ENCODE results near the gene P4HA1. TPM values are rescaled to one million over a fixed set of nuclear protein-coding genes. Genes with fewer than 3 reads are reported as not detected.

Gene P4HA1
- total RNA-seq, 1 experiment from 2014 or later = 181 TPM

- Histone ChIP-seq H3K4me2 (ENCODE audit: low read length) (peak overlapping the region; percentile 78), H3K4me1 (ENCODE audit: insufficient read depth, low read length) (peaks cover 20% of the 10 kb centered on the region), H4K20me1 (ENCODE audit: low read length) (peaks cover 25% of the 10 kb centered on the region), H3K9ac (ENCODE audit: low read length) (peak overlapping the region; percentile 71), H3K27ac (ENCODE audit: low read length) (peak overlapping the region; percentile 34), H3K79me2 (ENCODE audit: low read length) (peaks cover 53% of the 10 kb centered on the region), H2AFZ (ENCODE audit: low read length) (peak overlapping the region; percentile 78), H3K9me2 (replicated peaks; ENCODE audit: low read length) (no peaks in the 10 kb centered on the region), H3K36me3 (ENCODE audit: low read depth, low read length) (no peaks in the 10 kb centered on the region), H3K4me3 (ENCODE audit: low read length) (peak overlapping the region; percentile 64), H3K27me3 (ENCODE audit: low read length) (no peaks in the 10 kb centered on the region), H3F3A (ENCODE audit: low read length, unreplicated experiment) (no peaks in the 10 kb centered on the region), H3K9me3 (ENCODE audit: low read length) (no peaks in the 10 kb centered on the region)
- peak; percentile 97 for DNase-seq
- BruUV-seq (replicated peaks) = no TSS peak
- TF ChIP-seq EZH2phosphoT487 (IDR thresholded peaks at IDR 0.05; ENCODE audit: borderline replicate concordance, low read length) (no peak), EZH2 (IDR thresholded peaks at IDR 0.05; ENCODE audit: low read length, unreplicated experiment) (no peak)
- TF ChIP-seq, protein P1, sequence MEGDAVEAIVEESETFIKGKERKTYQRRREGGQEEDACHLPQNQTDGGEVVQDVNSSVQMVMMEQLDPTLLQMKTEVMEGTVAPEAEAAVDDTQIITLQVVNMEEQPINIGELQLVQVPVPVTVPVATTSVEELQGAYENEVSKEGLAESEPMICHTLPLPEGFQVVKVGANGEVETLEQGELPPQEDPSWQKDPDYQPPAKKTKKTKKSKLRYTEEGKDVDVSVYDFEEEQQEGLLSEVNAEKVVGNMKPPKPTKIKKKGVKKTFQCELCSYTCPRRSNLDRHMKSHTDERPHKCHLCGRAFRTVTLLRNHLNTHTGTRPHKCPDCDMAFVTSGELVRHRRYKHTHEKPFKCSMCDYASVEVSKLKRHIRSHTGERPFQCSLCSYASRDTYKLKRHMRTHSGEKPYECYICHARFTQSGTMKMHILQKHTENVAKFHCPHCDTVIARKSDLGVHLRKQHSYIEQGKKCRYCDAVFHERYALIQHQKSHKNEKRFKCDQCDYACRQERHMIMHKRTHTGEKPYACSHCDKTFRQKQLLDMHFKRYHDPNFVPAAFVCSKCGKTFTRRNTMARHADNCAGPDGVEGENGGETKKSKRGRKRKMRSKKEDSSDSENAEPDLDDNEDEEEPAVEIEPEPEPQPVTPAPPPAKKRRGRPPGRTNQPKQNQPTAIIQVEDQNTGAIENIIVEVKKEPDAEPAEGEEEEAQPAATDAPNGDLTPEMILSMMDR (conservative IDR thresholded peaks at IDR 0.05; ENCODE audit: low read depth, low read length) = no peak
- intact Hi-C loops (cut with micrococcal nuclease) = loop anchor here (1.0 to 5.0 kb wide), 7 partner anchors 8 to 261 kb away; partner anchors contain the start of genes CFAP70, ECD and FAM149B1
- ChIA-PET CTCF (interaction anchor here (0.6 to 2.0 kb wide), 11 partner anchors 18 to 283 kb away, joined by 3 to 19 read pairs (median 5); partner anchors contain the start of genes DNAJC9, ECD and FAM149B1), POLR2A (ENCODE audit: unreplicated experiment) (interaction anchor here (0.5 to 2.1 kb wide), 19 partner anchors 15 to 1820 kb away, joined by 3 to 32 read pairs (median 4); partner anchors contain the start of gene DNAJC9)
- ATAC-seq = peak; percentile 37
These were observed 621 bp downstream of the P4HA1 start for GRCh38 chr10:73096041-73096448.

- Histone ChIP-seq H3K9me3 (ENCODE audit: low read length) (no peaks in the 10 kb centered on the region), H3K4me2 (ENCODE audit: low read length) (peak overlapping the region; percentile 78), H3K9ac (ENCODE audit: low read length) (peak overlapping the region; percentile 71), H3K4me1 (ENCODE audit: insufficient read depth, low read length) (peaks cover 20% of the 10 kb centered on the region), H3K27ac (ENCODE audit: low read length) (peak overlapping the region; percentile 34), H3K9me2 (replicated peaks; ENCODE audit: low read length) (no peaks in the 10 kb centered on the region), H3K79me2 (ENCODE audit: low read length) (peaks cover 57% of the 10 kb centered on the region), H3F3A (ENCODE audit: low read length, unreplicated experiment) (no peaks in the 10 kb centered on the region), H3K36me3 (ENCODE audit: low read depth, low read length) (no peaks in the 10 kb centered on the region; the same call in 1 of the 2 replicates), H3K4me3 (ENCODE audit: low read length) (peak overlapping the region; percentile 64), H3K27me3 (ENCODE audit: low read length) (no peaks in the 10 kb centered on the region), H4K20me1 (ENCODE audit: low read length) (peaks cover 25% of the 10 kb centered on the region), H2AFZ (ENCODE audit: low read length) (peak overlapping the region; percentile 78)
- intact Hi-C loops (cut with micrococcal nuclease) = loop anchor here (1.0 to 5.0 kb wide), 8 partner anchors 7 to 262 kb away; partner anchors contain the start of genes CFAP70, ECD and FAM149B1
- DNase-seq (peak; percentile 85), ATAC-seq (peak; percentile 0)
- BruUV-seq (replicated peaks) = TSS peak; percentile 86
- POLR2A ChIA-PET (ENCODE audit: unreplicated experiment) = interaction anchor here (0.6 to 2.1 kb wide), 22 partner anchors 16 to 1820 kb away, joined by 3 to 32 read pairs (median 6); partner anchors contain the start of gene DNAJC9
- TF ChIP-seq EZH2phosphoT487 (IDR thresholded peaks at IDR 0.05; ENCODE audit: borderline replicate concordance, low read length) (no peak), EZH2 (IDR thresholded peaks at IDR 0.05; ENCODE audit: low read length, unreplicated experiment) (no peak)
- TF ChIP-seq, protein P1 (conservative IDR thresholded peaks at IDR 0.05; ENCODE audit: low read depth, low read length) = no peak
- CTCF ChIA-PET = interaction anchor here (0.6 to 2.0 kb wide), 14 partner anchors 18 to 283 kb away, joined by 3 to 19 read pairs (median 5); partner anchors contain the start of genes ECD and FAM149B1
These were observed 1.1 kb downstream of the P4HA1 start for GRCh38 chr10:73095481-73096021.

Measured in PC-3 (cell line).